Esophagus squamous epithelium (tissue), 4 donors: ENCODE results near the gene POC1A.

Experiments
- CTCF ChIP-seq, 6 experiments: fragments of 450-650 bp in 4 of 6; fragments of 200-600 bp in 2 of 6; sonication (generic) in 2 of 6; IDR thresholded peaks; one replicate each; pipeline ENCODE4 v1.5.1; 2016 to 2019; ENCODE audit warnings: antibody characterized with exemption in 6 of 6, mild to moderate bottlenecking in 4 of 6, moderate library complexity in 4 of 6
- POLR2A ChIP-seq, 4 donors: fragments of 450-650 bp; IDR thresholded peaks; one replicate each; pipeline ENCODE4 v1.6.1; 2017; ENCODE audit warnings: antibody characterized with exemption in 4 of 4, mild to moderate bottlenecking in 4 of 4, moderate library complexity in 3 of 4

- TF ChIP-seq CTCF (IDR thresholded peaks at IDR 0.05), result no peak
- no peak for TF ChIP-seq POLR2A (IDR thresholded peaks at IDR 0.05)
Observed at GRCh38 chr3:52034212-52034611, 120.0 kb downstream of the POC1A start.
